ENCODE measurements around the gene MSANTD1. TPM values are rescaled to one million over a fixed set of nuclear protein-coding genes. Genes with fewer than 3 reads are reported as not detected.

The MSANTD1 gene
- total RNA-seq, 2 donors from 2014 or later, result 1.4 to 2.8 TPM

- Histone ChIP-seq H3K27ac (no peak overlapping the region), H3K9me3 (no peaks in the 10 kb centered on the region), H3K36me3 (no peaks in the 10 kb centered on the region), H3K4me1 (ENCODE audit: control insufficient read depth in 1 of 2, low read depth in 2 of 2) (peaks cover 5 to 9% of the 10 kb centered on the region in 2 donors), H3K27me3 (replicated peaks; ENCODE audit: insufficient read depth) (no peaks in the 10 kb centered on the region), H3K4me3 (no peak overlapping the region)
- TF ChIP-seq CTCF (IDR thresholded peaks at IDR 0.05), result no peak
- ATAC-seq (ENCODE audit: insufficient number of reproducible peaks, low FRiP score, low read depth), result no peak
- DNase-seq (ENCODE audit: low spot score), result no peak
Observed at GRCh38 chr4:3295837-3296624, 47.1 kb downstream of the MSANTD1 start.

GRCh38 chr4:3296651-3297050 is 47.7 kb downstream of the MSANTD1 start:
- DNase-seq (ENCODE audit: low spot score) (no peak), ATAC-seq (ENCODE audit: insufficient number of reproducible peaks, low FRiP score, low read depth) (no peak)
- Histone ChIP-seq H3K27me3 (replicated peaks; ENCODE audit: insufficient read depth) (no peaks in the 10 kb centered on the region), H3K36me3 (no peaks in the 10 kb centered on the region), H3K9me3 (no peaks in the 10 kb centered on the region), H3K4me3 (no peak overlapping the region), H3K4me1 (ENCODE audit: control insufficient read depth in 1 of 2, low read depth in 2 of 2) (peaks cover 1 to 2% of the 10 kb centered on the region in 2 donors), H3K27ac (no peak overlapping the region)
- no peak for TF ChIP-seq CTCF (IDR thresholded peaks at IDR 0.05)

GRCh38 chr4:3297066-3297859 is 48.3 kb downstream of the MSANTD1 start:
- H3K4me3 ChIP-seq, result no peak overlapping the region
- no peaks in the 10 kb centered on the region for H3K4me1 ChIP-seq (ENCODE audit: control insufficient read depth in 1 of 2, low read depth in 2 of 2)
- H3K27ac ChIP-seq, result no peak overlapping the region
- H3K27me3 ChIP-seq (replicated peaks; ENCODE audit: insufficient read depth), result no peaks in the 10 kb centered on the region
- no peak for DNase-seq (ENCODE audit: low spot score)
- H3K9me3 ChIP-seq, result no peaks in the 10 kb centered on the region
- no peak for TF ChIP-seq CTCF (IDR thresholded peaks at IDR 0.05)
- no peaks in the 10 kb centered on the region for H3K36me3 ChIP-seq
- ATAC-seq (ENCODE audit: insufficient number of reproducible peaks, low FRiP score, low read depth), result no peak

- no peak for ATAC-seq (ENCODE audit: insufficient number of reproducible peaks, low FRiP score, low read depth)
- no peak overlapping the region for H3K4me3 ChIP-seq
- H3K27ac ChIP-seq, result no peak overlapping the region
- peaks cover 0 to under 1% of the 10 kb centered on the region in 2 donors for H3K4me1 ChIP-seq (ENCODE audit: control insufficient read depth in 1 of 2, low read depth in 2 of 2)
- H3K9me3 ChIP-seq, result no peaks in the 10 kb centered on the region
- no peak for TF ChIP-seq CTCF (IDR thresholded peaks at IDR 0.05)
- no peak for DNase-seq (ENCODE audit: low spot score)
- no peaks in the 10 kb centered on the region for H3K27me3 ChIP-seq (replicated peaks; ENCODE audit: insufficient read depth)
- H3K36me3 ChIP-seq, result no peaks in the 10 kb centered on the region
Observed at GRCh38 chr4:3299122-3299975, 50.4 kb downstream of the MSANTD1 start.
